ENCODE data around the gene TTL.
A peak's percentile ranks its signal among the peaks of the same experiment; 100 is the strongest.
"Not testable (repeated sequence)": the region's sequence is repeated elsewhere in the genome, so short reads cannot be mapped to it uniquely, and the experiment has no call there.

TTL gene

DNA sequence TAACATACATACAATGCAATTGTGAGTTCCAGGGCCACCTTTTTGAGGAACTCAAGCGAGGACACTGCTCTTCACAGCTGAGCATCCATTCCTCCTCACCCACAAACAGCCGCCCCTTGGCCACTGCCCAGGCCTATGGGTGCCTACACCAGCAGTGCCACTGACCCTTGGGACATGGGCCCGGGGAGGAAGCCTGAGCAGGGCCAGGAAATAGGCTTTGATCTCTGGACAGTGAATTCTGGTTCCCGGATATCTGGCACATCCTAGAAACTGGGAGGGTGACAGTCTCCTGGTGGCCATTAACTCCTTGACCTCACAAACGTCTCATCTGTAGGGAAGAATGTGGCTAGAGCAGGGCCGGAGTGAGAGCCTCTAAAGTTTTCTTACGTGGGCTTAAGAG lies 5.5 kb upstream of the TTL start:
- no peak for DNase-seq

GRCh38 chr2:112480530-112481049 lies 1.4 kb upstream of the TTL start:
- no peak for DNase-seq

GRCh38 chr2:112481050-112481527 lies 867 bp upstream of the TTL start:
- peak; percentile 67 for DNase-seq

GRCh38 chr2:112482309-112483041 lies 519 bp downstream of the TTL start:
- peak; percentile 10 for DNase-seq

DNA sequence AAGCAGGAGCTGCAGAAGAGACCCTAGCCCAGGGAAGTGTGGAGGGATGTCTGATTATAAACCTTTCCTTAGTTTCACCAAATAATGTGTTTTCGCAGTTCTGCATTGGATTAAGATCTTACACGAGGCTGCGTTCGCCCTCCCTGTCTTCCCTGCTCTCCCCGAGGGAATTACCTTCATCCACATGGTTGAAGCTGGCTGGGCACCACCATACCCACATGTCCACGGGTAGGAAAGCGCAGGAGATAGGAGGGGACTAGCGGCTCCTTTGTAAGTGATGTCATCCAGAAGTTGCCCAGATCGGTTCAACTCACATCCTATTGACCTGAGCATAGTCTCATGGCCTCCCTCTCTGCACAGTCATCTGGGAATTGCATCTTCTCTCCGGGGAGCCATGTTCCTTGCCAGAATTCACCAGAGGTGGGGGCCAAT lies 1.1 kb downstream of the TTL start:
- no peak for DNase-seq

- DNase-seq = no peak
These were observed 1.9 kb downstream of the TTL start for GRCh38 chr2:112483831-112484230.

- no peak for DNase-seq
These were observed 3.9 kb downstream of the TTL start for GRCh38 chr2:112485849-112486248.

DNA sequence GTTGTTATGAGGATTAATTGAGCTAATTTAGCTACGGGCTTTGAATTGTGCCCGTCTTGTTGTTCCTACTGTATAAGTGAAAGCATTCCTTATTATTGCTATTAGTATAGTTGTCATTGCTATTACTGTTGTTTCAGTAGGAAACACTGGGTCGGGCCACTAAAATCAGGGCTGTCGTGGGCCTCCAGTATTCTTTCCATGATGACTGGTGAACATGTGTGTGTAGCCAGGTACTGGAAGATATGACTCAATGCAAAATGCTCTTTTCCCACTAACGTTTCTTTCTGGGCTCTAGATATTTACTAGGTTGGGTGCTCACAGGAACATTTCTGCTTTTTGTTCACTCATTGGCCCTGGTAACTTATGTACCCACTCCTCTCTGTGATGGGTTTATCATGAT lies 4.9 kb downstream of the TTL start:
- DNase-seq = no peak

DNA sequence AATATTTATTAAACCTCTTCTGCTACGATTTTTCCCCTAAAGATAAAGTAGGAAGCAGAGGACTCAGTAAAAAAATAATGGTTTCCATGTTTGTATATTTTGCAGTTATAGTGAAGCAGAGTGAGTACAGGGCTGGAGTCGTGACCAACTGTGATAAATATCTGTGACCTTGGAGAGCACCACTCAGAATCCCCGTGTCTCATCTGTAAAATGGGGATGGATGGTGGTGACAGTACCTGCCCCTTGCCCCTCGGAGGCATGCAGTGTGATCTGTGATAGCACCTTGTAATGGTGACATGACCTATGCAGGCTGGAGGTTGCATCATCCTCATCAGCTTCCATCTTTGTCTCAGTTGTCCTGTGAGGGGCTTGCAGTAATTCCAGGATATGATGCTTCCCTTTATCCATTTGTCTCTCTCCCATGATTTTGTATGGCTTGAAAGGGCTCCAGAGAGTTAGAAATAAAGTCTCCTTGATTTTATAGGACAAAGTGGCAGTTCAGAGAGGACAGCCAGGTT lies 5.5 kb downstream of the TTL start:
- no peak for DNase-seq

DNA sequence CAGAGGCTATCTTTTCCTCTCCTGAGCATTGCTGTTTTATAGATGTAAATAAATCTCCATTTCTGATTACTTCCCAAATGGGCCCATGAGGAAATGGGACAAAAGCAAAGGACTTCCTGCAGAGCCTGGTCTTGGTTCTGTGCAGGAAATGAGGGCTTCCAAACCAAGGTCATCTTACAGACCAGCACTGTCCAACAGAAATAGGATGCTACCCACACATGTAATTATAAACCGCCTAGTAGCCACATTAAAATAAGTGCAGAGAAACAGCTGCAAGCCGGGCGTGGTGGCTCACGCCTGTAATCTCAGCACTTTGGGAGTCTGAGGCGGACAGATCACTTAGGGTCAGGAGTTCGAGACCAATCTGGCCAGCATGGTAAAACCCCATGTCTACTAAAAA lies 6.2 kb downstream of the TTL start:
- DNase-seq = no peak

DNA sequence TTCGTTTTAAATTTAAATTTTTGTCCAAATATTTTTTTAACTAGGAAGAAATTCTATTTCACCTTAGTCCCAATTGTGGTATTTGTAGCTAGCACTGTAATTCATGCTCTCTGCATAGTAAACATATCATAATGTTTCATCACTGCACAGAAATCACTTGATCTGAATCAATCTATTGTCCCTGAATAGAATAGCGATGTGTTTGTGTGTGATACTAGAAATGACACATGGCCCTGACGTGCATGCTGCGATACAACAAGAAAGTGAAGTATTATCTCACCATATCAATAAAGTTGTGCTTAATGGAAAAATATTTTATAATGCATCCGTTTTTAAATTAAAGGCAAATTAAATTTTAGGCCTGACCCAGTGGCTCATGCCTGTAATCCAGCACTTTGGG lies 10.0 kb downstream of the TTL start:
- no peak for DNase-seq

GRCh38 chr2:112493048-112493447 lies 11.1 kb downstream of the TTL start:
- DNase-seq = no peak

DNA sequence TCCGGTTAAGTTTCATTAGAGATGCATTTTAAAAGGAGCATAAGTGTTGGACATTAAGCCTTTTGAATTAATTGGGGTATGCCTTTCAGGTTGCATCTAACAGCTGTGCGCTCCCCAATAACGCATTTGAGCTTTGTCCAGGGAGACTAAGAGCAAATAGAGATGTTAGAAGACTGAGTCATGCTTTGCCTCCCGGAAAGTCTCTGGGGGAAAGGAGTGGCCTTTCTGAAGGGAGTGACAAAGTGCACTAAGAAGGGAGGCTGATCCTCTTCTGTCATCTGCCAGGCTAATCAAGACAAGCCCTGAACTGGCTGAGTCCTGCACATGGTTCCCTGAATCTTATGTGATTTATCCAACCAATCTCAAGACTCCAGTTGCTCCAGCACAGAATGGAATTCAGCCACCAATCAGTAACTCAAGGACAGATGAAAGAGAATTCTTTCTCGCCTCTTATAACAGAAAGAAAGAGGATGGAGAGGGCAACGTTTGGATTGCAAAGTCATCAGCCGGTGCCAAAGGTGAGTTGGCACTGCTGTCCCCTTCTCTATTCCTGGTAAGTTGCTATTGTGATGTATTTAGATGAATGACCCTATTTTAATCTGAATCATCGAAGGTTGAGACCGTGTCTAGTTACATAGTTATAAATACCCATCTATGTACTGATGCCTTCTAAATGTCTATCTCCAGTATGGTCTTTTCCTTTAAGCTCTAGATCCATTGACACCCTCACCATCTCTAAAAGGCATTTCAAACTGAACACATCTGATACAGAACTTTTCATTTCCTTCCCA lies 12.1 kb downstream of the TTL start:
- DNase-seq = no peak

- no peak for DNase-seq
These were observed 12.9 kb downstream of the TTL start for GRCh38 chr2:112494828-112495227.

GRCh38 chr2:112495878-112496277 lies 13.9 kb downstream of the TTL start:
- not testable (repeated sequence) for DNase-seq

DNA sequence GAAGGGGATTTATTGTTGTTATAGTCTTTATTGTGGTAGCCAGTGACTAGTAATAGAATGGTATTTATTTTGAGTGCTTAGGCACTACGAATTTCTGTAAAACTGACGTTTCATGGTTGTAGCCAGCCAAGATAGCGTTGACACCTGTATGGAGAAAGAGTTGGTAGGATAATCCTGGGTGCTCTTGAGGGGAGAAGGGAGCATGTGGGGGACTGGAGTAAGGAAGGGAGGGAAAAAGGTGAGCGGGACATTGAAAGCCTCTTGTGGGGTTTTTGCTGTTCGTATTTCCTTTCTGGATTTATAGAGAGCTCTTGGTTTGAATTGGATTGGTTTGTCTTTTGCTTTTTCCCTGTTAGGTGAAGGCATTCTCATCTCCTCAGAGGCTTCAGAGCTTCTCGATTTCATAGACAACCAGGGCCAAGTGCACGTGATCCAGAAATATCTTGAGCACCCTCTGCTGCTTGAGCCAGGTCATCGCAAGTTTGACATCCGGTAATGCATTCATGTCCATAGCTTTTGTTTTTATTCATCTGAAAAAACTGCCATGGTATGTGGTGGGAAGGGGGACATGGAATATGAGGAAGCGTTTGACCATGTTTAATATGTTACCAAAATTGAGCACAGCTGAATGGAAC lies 19.0 kb downstream of the TTL start:
- DNase-seq = not testable (repeated sequence)

GRCh38 chr2:112509239-112509998 lies 27.5 kb downstream of the TTL start:
- DNase-seq = not testable (repeated sequence)

GRCh38 chr2:112516801-112517200 lies 34.8 kb downstream of the TTL start:
- no peak for DNase-seq

- no peak for DNase-seq
These were observed 36.9 kb downstream of the TTL start for GRCh38 chr2:112518807-112519206.

GRCh38 chr2:112519506-112519905 lies 37.5 kb downstream of the TTL start:
- no peak for DNase-seq

- DNase-seq = no peak
These were observed 38.4 kb downstream of the TTL start for GRCh38 chr2:112520234-112520783.

GRCh38 chr2:112523291-112523777 lies 41.4 kb downstream of the TTL start:
- DNase-seq = no peak
